GM19328 (cell line): ENCODE data around the gene ICAM4.
A peak's percentile ranks its signal among the peaks of the same experiment; 100 is the strongest.
"Not testable (repeated sequence)": the region's sequence is repeated elsewhere in the genome, so short reads cannot be mapped to it uniquely, and the experiment has no call there.

Experiments used
- ATAC-seq: cut with Tn5 transposase; IDR thresholded peaks from one replicate; pipeline ENCODE4 v1.9.1; 2021; ENCODE audit warnings: mild to moderate bottlenecking, moderate library complexity; ENCODE audit not compliant: unreplicated experiment

Gene ICAM4

GRCh38 chr19:10268071-10268470 is 18.7 kb upstream of the ICAM4 start:
- ATAC-seq, result no peak

- no peak for ATAC-seq
These were observed 17.2 kb upstream of the ICAM4 start for GRCh38 chr19:10269333-10270179.

GRCh38 chr19:10270180-10270615 is 16.6 kb upstream of the ICAM4 start:
- no peak for ATAC-seq

- peak; percentile 47 for ATAC-seq
These were observed 15.9 kb upstream of the ICAM4 start, which contains the start of gene ICAM1 for GRCh38 chr19:10270616-10271394. ICAM1 (plus strand) TSS chr19:10271120; CDS start chr19:10271160, 40 bp downstream.

- ATAC-seq, result no peak
These were observed 15.1 kb upstream of the ICAM4 start for GRCh38 chr19:10271543-10272086.

- ATAC-seq, result no peak
These were observed 12.2 kb upstream of the ICAM4 start for GRCh38 chr19:10274589-10274988.

GRCh38 chr19:10277795-10278589 is 8.8 kb upstream of the ICAM4 start:
- ATAC-seq, result no peak

GRCh38 chr19:10278935-10279334 is 7.8 kb upstream of the ICAM4 start:
- no peak for ATAC-seq

GRCh38 chr19:10279737-10280442 is 6.9 kb upstream of the ICAM4 start:
- ATAC-seq, result no peak

GRCh38 chr19:10282043-10282442 is 4.7 kb upstream of the ICAM4 start:
- not testable (repeated sequence) for ATAC-seq

GRCh38 chr19:10283301-10284064 is 3.3 kb upstream of the ICAM4 start:
- ATAC-seq, result no peak

GRCh38 chr19:10284065-10284959 is 2.4 kb upstream of the ICAM4 start:
- no peak for ATAC-seq

- ATAC-seq, result no peak
These were observed 1.8 kb upstream of the ICAM4 start for GRCh38 chr19:10284960-10285278.

GRCh38 chr19:10285393-10285792 is 1.4 kb upstream of the ICAM4 start:
- no peak for ATAC-seq

GRCh38 chr19:10288662-10289166 is 2.0 kb downstream of the ICAM4 start:
- no peak for ATAC-seq

- no peak for ATAC-seq
These were observed 2.5 kb downstream of the ICAM4 start for GRCh38 chr19:10289167-10289835.

GRCh38 chr19:10289836-10290356 is 3.1 kb downstream of the ICAM4 start, which contains the start of gene ICAM5:
ICAM5 (plus strand) TSS chr19:10289952; CDS start chr19:10290044, 92 bp downstream.
- ATAC-seq, result no peak
